Measurements from ENCODE around the gene CMSS1.
A peak's percentile ranks its signal among the peaks of the same experiment; 100 is the strongest.

CMSS1 gene

GRCh38 chr3:99929745-99930139 is 112.1 kb downstream of the CMSS1 start:
- Mint-ChIP-seq H3K4me1 (ENCODE audit: low read depth) (no peaks in the 10 kb centered on the region), H3K4me3 (no peak overlapping the region), H3K27ac (no peak overlapping the region), H3K36me3 (ENCODE audit: low read depth) (peaks cover 19% of the 10 kb centered on the region), H3K27me3 (no peaks in the 10 kb centered on the region), H3K9me3 (no peaks in the 10 kb centered on the region)

- peaks cover 19% of the 10 kb centered on the region for H3K36me3 Mint-ChIP-seq (ENCODE audit: low read depth)
- H3K4me3 Mint-ChIP-seq: no peak overlapping the region
- no peak overlapping the region for H3K27ac Mint-ChIP-seq
- no peaks in the 10 kb centered on the region for H3K9me3 Mint-ChIP-seq
- H3K4me1 Mint-ChIP-seq (ENCODE audit: low read depth): no peaks in the 10 kb centered on the region
- no peaks in the 10 kb centered on the region for H3K27me3 Mint-ChIP-seq
Measured at GRCh38 chr3:99931059-99931458, 113.4 kb downstream of the CMSS1 start.

GRCh38 chr3:99933971-99934750 is 116.5 kb downstream of the CMSS1 start:
- H3K27ac Mint-ChIP-seq: no peak overlapping the region
- H3K9me3 Mint-ChIP-seq: no peaks in the 10 kb centered on the region

DNA sequence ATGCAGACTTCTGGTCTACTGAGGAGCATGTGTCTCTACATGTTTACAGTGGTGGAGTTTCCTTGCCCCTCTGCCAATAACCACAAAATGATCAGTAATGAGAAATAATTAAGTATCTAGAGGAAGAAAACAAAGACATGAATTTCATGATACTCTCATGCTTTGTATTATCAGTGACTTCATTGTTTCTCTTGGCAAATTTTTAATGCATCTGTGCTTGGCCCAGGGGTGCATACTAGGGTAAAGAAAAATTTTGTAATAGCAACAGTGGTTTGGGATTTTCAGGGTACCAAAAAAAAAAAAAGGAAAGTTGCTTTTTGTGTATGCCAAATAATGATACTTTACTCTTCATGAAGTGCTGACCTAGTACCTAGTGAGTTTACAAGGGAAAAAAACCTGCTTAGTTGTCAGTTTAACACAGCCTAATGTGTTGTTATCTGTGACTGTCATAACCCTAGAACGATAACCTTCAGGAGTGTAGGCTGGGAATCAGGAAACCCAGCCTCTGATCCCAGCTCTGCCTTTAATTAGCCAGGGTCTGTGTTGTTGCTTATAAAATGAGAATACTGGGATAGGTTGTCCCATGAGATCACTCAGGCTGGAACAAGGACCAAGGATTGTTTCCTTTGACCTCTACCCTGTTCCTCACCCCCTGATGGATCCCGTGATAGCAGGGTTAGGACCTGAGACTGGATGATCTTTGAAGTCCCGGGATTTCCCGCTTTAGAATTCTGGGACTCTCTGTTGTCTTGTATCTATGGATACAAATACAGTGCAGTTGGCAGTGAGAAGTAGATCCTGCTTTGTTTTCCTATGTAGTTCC is 117.5 kb downstream of the CMSS1 start:
- Mint-ChIP-seq H3K4me1 (ENCODE audit: low read depth) (peaks cover 33% of the 10 kb centered on the region), H3K36me3 (ENCODE audit: low read depth) (peaks cover 19% of the 10 kb centered on the region), H3K4me3 (no peak overlapping the region), H3K27me3 (no peaks in the 10 kb centered on the region), H3K27ac (no peak overlapping the region), H3K9me3 (no peaks in the 10 kb centered on the region)

More at GRCh38 chr3:99933971-99934750, 116.5 kb downstream of the CMSS1 start:
- Mint-ChIP-seq H3K4me3 (no peak overlapping the region), H3K4me1 (ENCODE audit: low read depth) (peaks cover 22% of the 10 kb centered on the region), H3K36me3 (ENCODE audit: low read depth) (peaks cover 19% of the 10 kb centered on the region), H3K27me3 (no peaks in the 10 kb centered on the region)

DNA sequence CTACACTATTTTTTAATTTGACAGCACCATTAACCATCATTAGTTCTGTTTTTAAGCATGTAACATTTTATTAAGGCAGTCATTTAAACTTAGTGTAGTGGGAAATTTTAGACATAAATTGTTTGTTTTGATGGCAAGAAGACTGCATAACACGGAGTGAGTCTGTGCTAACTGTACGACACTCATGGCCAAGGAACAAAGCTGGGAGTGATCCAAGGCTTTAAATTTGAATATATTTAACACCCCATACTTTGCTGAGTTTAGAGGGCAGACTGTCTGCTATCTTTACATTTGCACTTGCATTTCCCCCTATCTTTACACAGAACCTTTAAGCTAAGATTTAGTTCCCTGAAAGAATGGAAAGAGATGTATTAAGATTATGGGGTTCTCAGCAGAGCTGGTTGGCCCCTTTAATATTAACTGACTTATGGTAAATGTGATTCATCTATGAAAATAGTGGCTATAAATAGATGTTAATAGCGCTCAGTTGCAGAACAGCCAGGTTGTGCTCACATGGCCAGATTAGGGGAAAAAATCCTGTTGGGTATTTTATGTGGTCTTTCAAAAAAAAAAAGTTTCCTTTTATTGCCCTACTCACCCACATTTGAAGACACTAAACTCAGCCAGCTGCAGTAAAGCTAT is 120.7 kb downstream of the CMSS1 start:
- H3K4me1 Mint-ChIP-seq (ENCODE audit: low read depth): peaks cover 41% of the 10 kb centered on the region
- H3K9me3 Mint-ChIP-seq: no peaks in the 10 kb centered on the region
- peaks cover 15% of the 10 kb centered on the region for H3K36me3 Mint-ChIP-seq (ENCODE audit: low read depth)
- no peaks in the 10 kb centered on the region for H3K27me3 Mint-ChIP-seq
- peak overlapping the region; percentile 84 for H3K27ac Mint-ChIP-seq
- H3K4me3 Mint-ChIP-seq: no peak overlapping the region

GRCh38 chr3:99939876-99940275 is 122.2 kb downstream of the CMSS1 start:
- no peak overlapping the region for H3K27ac Mint-ChIP-seq
- H3K36me3 Mint-ChIP-seq (ENCODE audit: low read depth): peaks cover 7% of the 10 kb centered on the region
- H3K27me3 Mint-ChIP-seq: no peaks in the 10 kb centered on the region
- H3K4me3 Mint-ChIP-seq: no peak overlapping the region
- H3K9me3 Mint-ChIP-seq: no peaks in the 10 kb centered on the region
- H3K4me1 Mint-ChIP-seq (ENCODE audit: low read depth): peaks cover 45% of the 10 kb centered on the region

DNA sequence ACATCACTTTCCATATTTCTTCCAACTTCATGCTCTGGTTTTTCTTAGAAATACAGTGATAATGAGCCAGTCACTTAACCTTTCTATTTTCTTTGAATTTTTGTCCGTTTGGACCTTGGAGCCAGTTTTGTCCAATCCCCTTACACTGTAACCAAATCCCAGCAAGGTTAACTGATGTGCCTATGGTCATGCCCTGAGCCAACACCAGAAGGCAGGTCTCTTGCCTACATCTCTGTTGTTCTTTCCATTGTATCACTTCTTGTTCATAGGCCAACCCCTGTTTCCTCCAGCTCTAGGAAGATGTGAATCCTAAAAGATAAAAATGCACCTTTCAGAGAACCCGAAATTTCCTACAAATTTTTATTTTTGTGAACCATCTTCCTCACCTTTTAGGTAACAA is 122.7 kb downstream of the CMSS1 start:
- H3K36me3 Mint-ChIP-seq (ENCODE audit: low read depth): peaks cover 7% of the 10 kb centered on the region
- no peak overlapping the region for H3K4me3 Mint-ChIP-seq
- no peaks in the 10 kb centered on the region for H3K9me3 Mint-ChIP-seq
- peaks cover 45% of the 10 kb centered on the region for H3K4me1 Mint-ChIP-seq (ENCODE audit: low read depth)
- no peaks in the 10 kb centered on the region for H3K27me3 Mint-ChIP-seq
- H3K27ac Mint-ChIP-seq: peak overlapping the region; percentile 7

GRCh38 chr3:99941211-99941610 is 123.5 kb downstream of the CMSS1 start:
- Mint-ChIP-seq H3K27me3 (no peaks in the 10 kb centered on the region), H3K27ac (no peak overlapping the region), H3K4me3 (no peak overlapping the region), H3K36me3 (ENCODE audit: low read depth) (peaks cover 7% of the 10 kb centered on the region), H3K9me3 (no peaks in the 10 kb centered on the region), H3K4me1 (ENCODE audit: low read depth) (peaks cover 45% of the 10 kb centered on the region)

DNA sequence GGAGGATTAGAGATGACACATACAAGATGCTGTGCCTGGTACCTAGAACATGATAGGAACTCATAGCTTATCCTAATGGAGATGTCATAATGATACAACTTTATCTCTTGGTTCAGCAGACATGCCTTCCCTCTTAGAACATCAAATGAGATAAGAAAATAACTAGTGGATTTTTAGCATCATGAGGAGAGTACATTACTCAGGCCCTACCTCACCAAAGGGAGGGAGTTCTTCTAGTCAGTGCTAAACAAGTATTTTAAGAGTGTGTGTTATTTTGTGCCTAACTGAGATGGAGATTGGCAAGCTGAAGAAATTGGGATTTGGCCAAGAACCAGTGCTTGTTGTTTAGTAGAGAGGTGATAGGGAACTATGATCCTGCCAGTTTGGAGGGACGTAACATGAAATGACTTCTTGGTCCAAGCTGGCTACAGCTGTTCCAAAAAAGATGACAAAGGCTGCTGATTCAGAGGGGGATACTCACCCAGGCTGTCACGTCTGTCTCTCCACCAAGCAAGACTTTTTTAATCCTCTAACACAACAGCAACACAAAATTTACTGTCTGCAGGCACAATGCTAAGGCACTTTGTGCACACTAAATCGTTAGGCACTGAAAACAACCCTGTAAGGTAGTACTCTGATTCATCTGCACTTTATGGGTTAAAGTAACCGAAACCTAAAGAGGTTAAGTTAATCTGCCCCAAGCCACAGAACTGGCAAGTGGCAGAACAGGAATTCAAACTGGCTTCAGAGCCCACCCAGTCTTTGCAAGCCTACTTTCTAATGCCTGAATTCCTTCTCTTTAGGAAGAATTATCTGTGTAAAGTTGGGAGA is 126.5 kb downstream of the CMSS1 start:
- no peaks in the 10 kb centered on the region for H3K27me3 Mint-ChIP-seq
- no peak overlapping the region for H3K27ac Mint-ChIP-seq
- H3K4me3 Mint-ChIP-seq: no peak overlapping the region
- no peaks in the 10 kb centered on the region for H3K9me3 Mint-ChIP-seq
- peaks cover 23% of the 10 kb centered on the region for H3K4me1 Mint-ChIP-seq (ENCODE audit: low read depth)
- peaks cover 7% of the 10 kb centered on the region for H3K36me3 Mint-ChIP-seq (ENCODE audit: low read depth)

DNA sequence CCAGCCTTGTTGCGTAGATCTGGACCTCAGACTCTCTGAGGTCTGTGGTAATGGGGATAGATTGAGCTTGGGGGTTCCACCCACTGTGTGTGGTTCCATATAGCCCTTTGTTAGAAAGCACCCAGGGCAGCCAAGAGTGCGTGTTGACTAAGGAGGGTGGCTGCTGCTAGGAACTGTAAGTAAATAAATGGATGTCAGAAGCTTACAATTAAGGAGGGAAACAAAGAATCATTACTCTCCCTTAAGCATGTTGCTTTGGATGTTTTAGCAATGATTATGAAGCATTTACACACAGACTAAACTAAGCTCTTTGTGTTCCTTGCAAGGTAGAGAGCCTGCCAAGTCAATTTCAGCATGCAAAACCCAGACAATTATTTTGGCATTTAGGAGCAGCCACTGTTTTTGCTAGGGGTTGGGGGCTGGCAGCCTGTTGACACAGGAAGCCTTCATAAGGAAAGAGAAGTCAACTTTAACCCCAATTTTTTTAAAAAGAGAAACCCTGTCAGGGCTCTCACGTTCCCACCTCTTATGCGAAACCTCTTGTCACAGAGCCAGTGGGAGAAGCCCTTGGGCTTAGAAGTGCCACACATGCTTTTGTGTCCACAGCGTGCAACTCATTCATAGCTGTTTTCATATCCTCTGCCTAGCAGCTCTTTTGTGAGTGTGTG is 127.8 kb downstream of the CMSS1 start:
- Mint-ChIP-seq H3K36me3 (ENCODE audit: low read depth) (peaks cover 7% of the 10 kb centered on the region), H3K9me3 (no peaks in the 10 kb centered on the region), H3K4me3 (no peak overlapping the region), H3K27me3 (no peaks in the 10 kb centered on the region), H3K4me1 (ENCODE audit: low read depth) (peaks cover 10% of the 10 kb centered on the region), H3K27ac (no peak overlapping the region)

- no peak overlapping the region for H3K4me3 Mint-ChIP-seq
- no peaks in the 10 kb centered on the region for H3K27me3 Mint-ChIP-seq
- H3K9me3 Mint-ChIP-seq: no peaks in the 10 kb centered on the region
- H3K36me3 Mint-ChIP-seq (ENCODE audit: low read depth): peaks cover under 1% of the 10 kb centered on the region
- peaks cover 4% of the 10 kb centered on the region for H3K4me1 Mint-ChIP-seq (ENCODE audit: low read depth)
- H3K27ac Mint-ChIP-seq: no peak overlapping the region
Measured at GRCh38 chr3:99947356-99947755, 129.7 kb downstream of the CMSS1 start.

DNA sequence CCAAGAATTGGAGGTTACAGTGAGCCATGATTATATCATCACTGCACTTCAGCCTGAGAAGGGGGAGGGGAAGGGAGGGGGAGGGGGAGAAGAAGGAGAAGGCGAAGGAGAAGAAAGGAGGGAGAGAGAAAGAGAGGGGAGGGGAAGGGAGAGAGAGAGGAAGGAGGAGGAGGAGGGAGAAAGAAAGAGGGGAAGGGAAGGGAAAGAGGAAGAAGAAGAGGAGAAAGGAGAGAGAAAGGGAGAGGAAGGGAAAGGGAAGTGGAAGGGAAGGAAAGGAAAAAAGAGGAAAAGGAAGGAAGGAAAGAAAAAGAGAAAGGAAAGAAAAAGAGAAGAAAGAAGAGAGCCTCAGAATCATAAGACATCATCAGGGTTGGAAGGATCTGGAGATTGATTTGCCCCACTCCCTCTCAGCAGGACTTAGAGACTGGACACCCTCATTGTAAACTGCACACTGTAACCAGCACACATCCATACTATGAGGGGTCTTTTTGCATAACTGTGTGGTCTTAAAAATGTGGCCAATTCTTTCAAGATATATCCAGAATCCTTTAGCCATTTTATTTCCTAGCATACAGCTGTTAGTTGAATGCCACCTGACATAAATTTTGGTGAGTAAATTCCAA is 130.9 kb downstream of the CMSS1 start:
- no peaks in the 10 kb centered on the region for H3K27me3 Mint-ChIP-seq
- H3K9me3 Mint-ChIP-seq: no peaks in the 10 kb centered on the region
- H3K4me1 Mint-ChIP-seq (ENCODE audit: low read depth): peaks cover 4% of the 10 kb centered on the region
- H3K4me3 Mint-ChIP-seq: no peak overlapping the region
- no peaks in the 10 kb centered on the region for H3K36me3 Mint-ChIP-seq (ENCODE audit: low read depth)
- no peak overlapping the region for H3K27ac Mint-ChIP-seq

GRCh38 chr3:99949956-99950670 is 132.5 kb downstream of the CMSS1 start:
- no peak overlapping the region for H3K27ac Mint-ChIP-seq
- no peaks in the 10 kb centered on the region for H3K4me1 Mint-ChIP-seq (ENCODE audit: low read depth)
- H3K9me3 Mint-ChIP-seq: no peaks in the 10 kb centered on the region
- H3K36me3 Mint-ChIP-seq (ENCODE audit: low read depth): no peaks in the 10 kb centered on the region
- no peak overlapping the region for H3K4me3 Mint-ChIP-seq
- no peaks in the 10 kb centered on the region for H3K27me3 Mint-ChIP-seq
